ENCODE results near the gene MFSD1. TPM values are rescaled to one million over a fixed set of nuclear protein-coding genes. Genes with fewer than 3 reads are reported as not detected.
"Not testable (repeated sequence)": the region's sequence is repeated elsewhere in the genome, so short reads cannot be mapped to it uniquely, and the experiment has no call there.

MFSD1 gene
- polyA plus RNA-seq, 4 donors = 46.9 to 55.5 (median 50.6) TPM

GRCh38 chr3:158775426-158776410, 26.1 kb upstream of the MFSD1 start:
- DNase-seq (ENCODE audit: low read depth in 4 of 4, low spot score in 2 of 4) = no peak

GRCh38 chr3:158776531-158776930, 25.3 kb upstream of the MFSD1 start:
- no peak for DNase-seq (ENCODE audit: low read depth in 4 of 4, low spot score in 2 of 4)

DNA sequence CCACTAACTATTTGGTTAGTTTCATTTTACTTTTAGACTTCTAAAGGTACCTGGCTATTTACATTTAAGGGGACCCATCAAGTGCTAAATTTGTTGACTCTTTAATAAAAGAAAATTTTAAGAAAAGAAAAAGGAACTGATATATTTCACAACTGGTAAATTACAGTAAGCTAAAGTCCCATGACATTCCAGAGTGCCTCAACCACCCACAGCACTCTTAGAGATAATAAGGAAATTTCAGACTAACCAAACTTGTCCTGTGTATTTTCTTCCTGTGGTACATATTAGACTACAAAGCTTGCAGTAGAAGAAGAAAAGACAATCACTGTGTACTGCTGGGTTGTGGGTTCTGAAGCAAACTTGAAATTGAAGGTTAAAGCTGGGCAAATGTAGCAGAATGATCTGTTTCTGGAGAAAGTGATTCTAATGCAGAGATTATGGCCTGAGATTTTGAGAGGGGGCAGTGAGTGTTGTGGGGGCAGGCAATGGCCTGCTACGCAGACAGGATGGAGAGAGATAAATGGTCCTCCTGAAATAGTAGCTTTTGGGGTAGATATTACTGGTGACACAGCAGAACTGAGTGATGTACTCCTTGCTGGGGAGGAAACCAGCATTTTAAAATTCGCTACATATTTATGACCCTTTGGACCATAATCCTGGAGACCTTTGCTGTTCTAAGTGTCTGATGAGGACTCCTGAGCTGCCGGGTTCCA, 24.5 kb upstream of the MFSD1 start:
- no peak for DNase-seq (ENCODE audit: low read depth in 4 of 4, low spot score in 2 of 4)

DNA sequence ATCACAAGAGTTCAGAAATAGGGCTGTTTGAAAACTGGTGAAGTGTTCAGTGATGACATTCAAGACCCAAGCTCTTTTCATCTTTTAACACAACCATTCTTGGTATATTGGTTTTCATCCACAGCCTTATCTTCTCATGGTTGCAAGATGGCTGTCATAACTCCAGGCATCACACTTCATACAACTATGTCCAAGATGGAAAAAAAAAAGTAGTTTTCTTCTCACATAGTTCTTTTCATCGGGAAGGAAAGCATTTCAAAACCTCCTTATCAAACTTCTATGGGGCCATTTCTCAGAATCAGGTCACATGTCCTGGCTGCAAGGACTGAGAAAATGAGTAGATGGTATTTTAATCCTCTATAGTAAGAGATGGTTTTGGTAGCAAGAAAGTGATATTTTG, 21.1 kb upstream of the MFSD1 start:
- DNase-seq (ENCODE audit: low read depth in 4 of 4, low spot score in 2 of 4) = no peak

DNA sequence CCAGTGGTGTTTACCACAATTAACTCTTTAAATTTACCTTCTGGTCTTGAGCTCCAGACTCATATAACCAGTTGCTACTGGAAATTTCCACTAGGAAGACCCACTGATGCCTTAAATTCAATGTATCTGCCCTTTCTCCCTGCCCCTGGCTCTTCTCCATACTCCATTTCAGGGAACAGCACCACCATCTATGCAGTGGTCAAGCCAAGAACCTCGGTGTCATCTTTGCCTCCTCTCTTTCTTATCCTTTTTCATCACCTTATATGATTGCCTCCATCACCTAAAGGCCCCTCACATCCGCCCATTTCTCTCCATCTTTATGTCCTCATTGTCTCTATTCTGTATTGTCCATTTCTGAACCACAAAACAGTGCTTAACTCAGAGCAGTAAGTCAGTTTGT, 20.7 kb upstream of the MFSD1 start:
- no peak for DNase-seq (ENCODE audit: low read depth in 4 of 4, low spot score in 2 of 4)

- DNase-seq (ENCODE audit: low read depth in 4 of 4, low spot score in 2 of 4) = no peak
Measured at GRCh38 chr3:158781849-158782248, 20.0 kb upstream of the MFSD1 start.

DNA sequence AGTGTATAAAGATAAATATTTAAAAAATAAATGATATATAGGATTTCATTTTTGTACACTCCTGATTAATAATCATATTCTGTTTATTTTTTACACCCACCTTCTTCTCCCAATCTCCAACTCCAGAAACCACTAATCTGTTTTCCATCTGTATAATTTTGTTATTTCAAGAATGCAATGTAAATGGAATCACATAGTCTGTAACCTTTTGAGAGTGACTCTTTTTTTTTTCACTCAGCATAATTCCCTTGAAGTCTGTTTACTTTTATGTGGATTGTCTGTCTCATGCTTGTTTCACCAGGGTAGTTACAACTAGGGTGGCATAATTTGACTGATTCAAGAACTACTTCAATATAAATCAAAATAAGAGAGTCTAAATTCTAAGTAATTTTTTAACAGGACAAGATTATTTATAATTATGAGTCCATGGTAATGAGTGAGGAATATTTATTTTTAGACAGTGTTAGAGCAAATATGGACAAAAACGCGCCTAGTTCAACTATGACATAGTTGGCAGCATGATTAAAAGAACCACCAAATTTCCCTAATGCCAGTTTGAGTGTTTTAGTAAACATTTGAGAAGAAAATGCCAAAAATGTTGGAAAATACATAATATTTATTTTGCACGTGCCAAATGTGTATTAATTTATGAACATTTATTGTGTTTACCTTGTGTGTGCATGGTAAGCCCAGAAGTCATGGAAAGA, 19.4 kb upstream of the MFSD1 start:
- DNase-seq (ENCODE audit: low read depth in 4 of 4, low spot score in 2 of 4) = no peak

- DNase-seq (ENCODE audit: low read depth in 4 of 4, low spot score in 2 of 4) = no peak
Measured at GRCh38 chr3:158783051-158783450, 18.8 kb upstream of the MFSD1 start.

DNA sequence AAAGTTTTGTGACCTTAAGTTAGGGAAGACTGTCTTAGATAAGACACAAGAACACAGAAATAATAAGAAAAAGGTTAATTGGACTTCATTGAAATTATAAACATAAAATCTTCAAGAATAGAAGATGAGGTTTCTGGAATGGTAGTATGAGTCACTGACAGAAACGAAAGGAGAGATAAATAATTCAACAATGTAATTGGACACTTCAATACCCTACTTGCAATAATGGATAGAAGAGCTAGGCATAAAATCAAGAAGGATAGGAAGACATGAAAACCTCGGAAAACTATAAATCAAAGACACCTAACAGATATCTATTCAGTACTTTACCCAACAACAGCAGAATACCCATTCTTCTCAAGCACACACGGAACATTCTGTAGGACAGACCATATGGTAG, 15.9 kb upstream of the MFSD1 start:
- DNase-seq (ENCODE audit: low read depth in 4 of 4, low spot score in 2 of 4) = no peak

DNA sequence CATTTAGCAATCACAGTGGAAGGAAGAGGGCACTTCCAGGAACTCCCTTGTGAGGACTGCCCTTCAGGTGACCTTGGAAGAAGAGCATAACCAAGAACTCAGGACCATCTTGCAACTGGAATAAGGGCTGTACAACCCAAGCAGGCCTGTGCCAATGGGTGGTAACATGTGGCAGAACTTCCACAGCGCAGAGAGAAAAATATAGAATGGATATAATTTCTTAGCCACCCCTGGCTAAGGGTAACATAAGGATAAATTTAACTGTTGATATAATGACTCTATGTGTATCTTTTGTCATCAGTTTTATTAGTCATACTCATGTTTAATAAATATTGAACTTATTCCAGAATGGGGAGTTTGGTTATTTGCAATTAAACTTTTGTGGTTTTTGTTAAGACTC, 13.4 kb upstream of the MFSD1 start:
- no peak for DNase-seq (ENCODE audit: low read depth in 4 of 4, low spot score in 2 of 4)

GRCh38 chr3:158789592-158789991, 12.3 kb upstream of the MFSD1 start:
- no peak for DNase-seq (ENCODE audit: low read depth in 4 of 4, low spot score in 2 of 4)

- DNase-seq (ENCODE audit: low read depth in 4 of 4, low spot score in 2 of 4) = no peak
Measured at GRCh38 chr3:158790901-158791589, 10.8 kb upstream of the MFSD1 start.

DNA sequence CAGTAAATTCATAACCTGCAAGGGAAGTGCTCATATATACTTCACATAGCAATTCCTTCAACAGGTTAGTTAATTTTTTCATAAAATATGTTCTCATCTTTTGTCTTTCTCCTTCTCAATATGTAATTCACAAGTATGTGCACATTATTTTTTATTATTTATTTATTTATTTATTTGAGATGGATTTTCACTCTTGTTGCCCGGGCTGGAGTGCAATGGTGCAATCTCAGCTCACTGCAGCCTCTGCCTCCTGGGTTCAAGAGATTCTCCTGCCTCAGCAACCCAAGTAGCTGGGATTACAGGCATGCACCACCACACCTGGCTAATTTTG, 10.3 kb upstream of the MFSD1 start:
- DNase-seq (ENCODE audit: low read depth in 4 of 4, low spot score in 2 of 4) = not testable (repeated sequence)

GRCh38 chr3:158792709-158793108, 9.1 kb upstream of the MFSD1 start:
- no peak for DNase-seq (ENCODE audit: low read depth in 4 of 4, low spot score in 2 of 4)

DNA sequence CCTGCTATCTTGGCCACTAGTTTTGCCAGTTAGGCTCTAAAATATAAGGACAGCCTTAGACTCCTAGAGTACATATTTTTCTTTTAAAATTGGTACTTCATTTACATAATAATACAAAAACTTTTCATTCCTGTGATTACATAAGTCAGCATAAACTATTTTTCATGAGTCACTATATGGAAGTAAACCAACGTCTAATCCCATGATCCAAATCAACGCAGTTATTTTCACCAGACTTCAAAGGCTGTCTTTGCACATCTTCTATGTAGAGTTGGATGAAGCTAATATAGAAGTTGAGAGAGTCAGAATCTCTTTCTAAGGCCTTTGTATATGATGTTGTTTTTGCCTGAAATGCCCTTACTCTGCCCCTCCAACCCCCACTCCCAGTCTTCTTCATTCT, 7.6 kb upstream of the MFSD1 start:
- DNase-seq (ENCODE audit: low read depth in 4 of 4, low spot score in 2 of 4) = no peak

GRCh38 chr3:158794936-158795518, 6.8 kb upstream of the MFSD1 start:
- DNase-seq (ENCODE audit: low read depth in 4 of 4, low spot score in 2 of 4) = no peak

DNA sequence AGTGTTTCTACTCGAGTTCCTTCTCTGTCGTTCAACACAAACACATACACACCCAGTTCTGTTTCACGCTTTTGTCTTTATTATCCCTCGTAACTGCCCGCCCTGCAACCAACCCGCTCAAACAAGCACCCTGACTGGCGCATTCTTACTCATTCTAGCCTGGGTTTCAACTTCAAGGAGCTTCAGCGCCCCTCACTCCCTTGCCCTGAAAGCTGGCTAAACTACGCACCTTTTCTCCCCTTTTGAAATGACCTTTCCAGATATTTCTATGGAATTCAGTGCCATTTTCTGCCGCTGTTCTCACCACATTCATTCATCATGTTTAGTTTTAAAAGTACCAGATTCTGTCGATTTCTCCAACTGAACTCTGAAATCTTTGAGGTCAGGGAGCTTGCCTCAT, 653 bp upstream of the MFSD1 start:
- no peak for DNase-seq (ENCODE audit: low read depth in 4 of 4, low spot score in 2 of 4)

GRCh38 chr3:158802409-158803268, 785 bp downstream of the MFSD1 start:
- no peak for DNase-seq (ENCODE audit: low read depth in 4 of 4, low spot score in 2 of 4)

GRCh38 chr3:158804441-158804840, 2.6 kb downstream of the MFSD1 start:
- DNase-seq (ENCODE audit: low read depth in 4 of 4, low spot score in 2 of 4) = no peak
